Testis (tissue), 3 donors: ENCODE measurements around the gene BICD2. TPM values are rescaled to one million over a fixed set of nuclear protein-coding genes. Genes with fewer than 3 reads are reported as not detected.

ENCODE experiments used
- DNase-seq: peaks from one replicate; pipeline ENCODE4 v3.0.0-alpha.2; 2019
- H3K27ac ChIP-seq, 2 donors: fragments of 200-600 bp; sonication (generic); one replicate each; pipeline ENCODE4 v1.5.1; 2019
- H3K27me3 ChIP-seq: fragments of 200-600 bp; sonication (generic); one replicate; pipeline ENCODE4 v1.5.1; 2019
- H3K36me3 ChIP-seq: fragments of 200-600 bp; sonication (generic); one replicate; pipeline ENCODE4 v1.5.1; 2017; ENCODE audit warnings: low read depth; ENCODE audit errors: missing control alignments
- H3K4me1 ChIP-seq: fragments of 200-600 bp; sonication (generic); one replicate; pipeline ENCODE4 v1.5.1; 2019
- H3K4me3 ChIP-seq, 2 donors: fragments of 200-600 bp; sonication (generic); one replicate each; pipeline ENCODE4 v1.5.1; 2017 to 2019
- H3K9me3 ChIP-seq: fragments of 200-600 bp; sonication (generic); one replicate; pipeline ENCODE4 v1.5.1; 2017
- CTCF ChIP-seq, 3 experiments: fragments of 450-650 bp in 2 of 3; fragments of 200-600 bp in 1 of 3; sonication (generic) in 1 of 3; IDR thresholded peaks; one replicate each; pipeline ENCODE4 v1.5.1; 2016 to 2019; ENCODE audit warnings: antibody characterized with exemption in 3 of 3, mild to moderate bottlenecking in 2 of 3, moderate library complexity in 1 of 3
- POLR2A ChIP-seq: fragments of 450-650 bp; IDR thresholded peaks from one replicate; pipeline ENCODE4 v1.6.1; 2017; ENCODE audit warnings: antibody characterized with exemption, mild to moderate bottlenecking, moderate library complexity
- WGBS, 2 donors: methylation state at CpG; one replicate each; pipeline ENCODE4 v1.1.5; 2018; 5-methylcytosine and 5-hydroxymethylcytosine counted together
- intact Hi-C: fragments of 100-400 bp; cut with DNase I; formaldehyde crosslinking; loops from one replicate; pipeline ENCODE4 v1.15.1; 2023; ENCODE audit warnings: low total_unique reads
- polyA plus RNA-seq: library from polyadenylated mRNA; stranded (reverse); fragments of 350-450 nt; fragmentation: Illumina TruSeq; extraction: RNeasy Lipid Tissue Mini Kit (QIAGEN cat#74804); gene quantifications from one replicate; pipeline ENCODE4 v1.2.3, GENCODE V29; 2014; ENCODE audit warnings: low read depth, low replicate concordance; ENCODE audit not compliant: insufficient read depth
- total RNA-seq, 2 donors: library from RNA; depleted of rRNA; stranded (reverse); fragments of >200 nt; gene quantifications; one replicate each; pipeline ENCODE4 v1.2.3, GENCODE V29; 2016

Gene BICD2
- total and polyA plus RNA-seq, 3 donors from 2014 or later, result 24.0 to 55.7 (median 48.0) TPM

- TF ChIP-seq POLR2A, result no peak
- no peak for TF ChIP-seq CTCF (IDR thresholded peaks at IDR 0.05)
- 46 to 53% methylated on average over 8 to 17 of the region's 17 CpGs for WGBS, 2 donors
- Histone ChIP-seq H3K4me1 (peaks cover 15% of the 10 kb centered on the region), H3K36me3 (no peaks in the 10 kb centered on the region), H3K4me3 (no peak overlapping the region), H3K27ac (peak overlapping the region; percentile 55 to 57), H3K9me3 (no peaks in the 10 kb centered on the region), H3K27me3 (no peaks in the 10 kb centered on the region)
- DNase-seq, result peak; percentile 90
- intact Hi-C loops, result loop anchor here (5.0 kb wide), 1 partner anchor 72 kb away; no protein-coding TSS in a partner anchor
Observed at GRCh38 chr9:92715488-92716231, 49.0 kb downstream of the BICD2 start.

GRCh38 chr9:92714787-92715487, 49.7 kb downstream of the BICD2 start:
- intact Hi-C loops, result loop anchor here (5.0 kb wide), 1 partner anchor 72 kb away; no protein-coding TSS in a partner anchor
- DNase-seq, result peak; percentile 49

GRCh38 chr9:92714016-92714415, 50.6 kb downstream of the BICD2 start:
- Histone ChIP-seq H3K27ac (no peak overlapping the region), H3K36me3 (no peaks in the 10 kb centered on the region), H3K4me3 (no peak overlapping the region), H3K9me3 (no peaks in the 10 kb centered on the region), H3K4me1 (peaks cover 15% of the 10 kb centered on the region), H3K27me3 (no peaks in the 10 kb centered on the region)
- TF ChIP-seq POLR2A, result no peak
- TF ChIP-seq CTCF (IDR thresholded peaks at IDR 0.05), result no peak
- no peak for DNase-seq
- 91 to 94% methylated on average over 2 to 3 of the region's 3 CpGs for WGBS, 2 donors
- intact Hi-C loops, result no loop called here

More at GRCh38 chr9:92714787-92715487, 49.7 kb downstream of the BICD2 start:
- Histone ChIP-seq H3K36me3 (no peaks in the 10 kb centered on the region), H3K27ac (peak overlapping the region; percentile 46 to 55), H3K4me3 (no peak overlapping the region), H3K9me3 (no peaks in the 10 kb centered on the region), H3K27me3 (no peaks in the 10 kb centered on the region), H3K4me1 (peaks cover 15% of the 10 kb centered on the region)
- TF ChIP-seq POLR2A (no peak), CTCF (IDR thresholded peaks at IDR 0.05) (no peak)
- WGBS, 2 donors, result 68 to 83% methylated on average over 4 to 34 of the region's 34 CpGs

GRCh38 chr9:92713528-92713927, 51.1 kb downstream of the BICD2 start:
- DNase-seq, result no peak
- no peak overlapping the region for H3K4me3 ChIP-seq
- no peaks in the 10 kb centered on the region for H3K36me3 ChIP-seq
- 90 to 96% methylated on average over 15 of the region's 15 CpGs for WGBS, 2 donors
- H3K27ac ChIP-seq, result no peak overlapping the region
- no peak for TF ChIP-seq POLR2A
- no peak for TF ChIP-seq CTCF (IDR thresholded peaks at IDR 0.05)
- peaks cover 15% of the 10 kb centered on the region for H3K4me1 ChIP-seq
- H3K27me3 ChIP-seq, result no peaks in the 10 kb centered on the region
- no peaks in the 10 kb centered on the region for H3K9me3 ChIP-seq
- intact Hi-C loops, result no loop called here
